LNCaP clone FGC (cell line): ENCODE results near the gene SEMA6B.

Source experiments
- DNase-seq: peaks from one replicate; pipeline ENCODE4 v3.0.0-alpha.2; 2011; ENCODE audit warnings: low read depth
- H3K4me3 ChIP-seq: 2 replicates; pipeline ENCODE4 v1.5.1; 2011; ENCODE audit warnings: mild to moderate bottlenecking, low read depth, low read length, control low read depth
- CTCF ChIP-seq: IDR thresholded peaks from 2 replicates; pipeline ENCODE4 v1.5.1; 2012; ENCODE audit warnings: mild to moderate bottlenecking; ENCODE audit not compliant: control insufficient read depth, insufficient read depth; ENCODE audit errors: extremely low read depth

The SEMA6B gene

GRCh38 chr19:4586691-4587090, 27.2 kb upstream of the SEMA6B start:
- DNase-seq, result no peak
- no peak overlapping the region for H3K4me3 ChIP-seq
- TF ChIP-seq CTCF, result no peak

DNA sequence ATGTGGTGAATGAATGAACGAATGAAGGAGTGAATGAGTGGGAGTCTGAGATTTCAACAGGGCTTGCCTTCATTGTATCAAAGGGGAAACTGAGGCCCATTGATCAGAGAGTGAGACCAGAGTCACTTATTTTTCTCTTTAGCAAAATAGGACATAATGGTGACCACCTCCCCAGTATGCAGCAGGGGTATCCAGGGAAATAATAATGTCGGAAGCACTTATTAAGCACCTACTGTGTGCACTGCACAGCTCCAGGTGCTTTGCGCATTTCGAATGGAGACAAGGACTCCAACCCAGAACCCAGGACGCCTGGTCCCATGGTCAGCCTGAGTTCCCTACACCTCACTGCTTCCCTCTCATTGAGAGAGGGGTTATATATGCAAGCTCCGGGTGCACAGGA, 26.8 kb upstream of the SEMA6B start:
- no peak overlapping the region for H3K4me3 ChIP-seq
- DNase-seq, result no peak
- TF ChIP-seq CTCF, result no peak

- no peak for TF ChIP-seq CTCF
- H3K4me3 ChIP-seq, result no peak overlapping the region
- DNase-seq, result no peak
Observed at GRCh38 chr19:4585556-4585955, 26.1 kb upstream of the SEMA6B start.

DNA sequence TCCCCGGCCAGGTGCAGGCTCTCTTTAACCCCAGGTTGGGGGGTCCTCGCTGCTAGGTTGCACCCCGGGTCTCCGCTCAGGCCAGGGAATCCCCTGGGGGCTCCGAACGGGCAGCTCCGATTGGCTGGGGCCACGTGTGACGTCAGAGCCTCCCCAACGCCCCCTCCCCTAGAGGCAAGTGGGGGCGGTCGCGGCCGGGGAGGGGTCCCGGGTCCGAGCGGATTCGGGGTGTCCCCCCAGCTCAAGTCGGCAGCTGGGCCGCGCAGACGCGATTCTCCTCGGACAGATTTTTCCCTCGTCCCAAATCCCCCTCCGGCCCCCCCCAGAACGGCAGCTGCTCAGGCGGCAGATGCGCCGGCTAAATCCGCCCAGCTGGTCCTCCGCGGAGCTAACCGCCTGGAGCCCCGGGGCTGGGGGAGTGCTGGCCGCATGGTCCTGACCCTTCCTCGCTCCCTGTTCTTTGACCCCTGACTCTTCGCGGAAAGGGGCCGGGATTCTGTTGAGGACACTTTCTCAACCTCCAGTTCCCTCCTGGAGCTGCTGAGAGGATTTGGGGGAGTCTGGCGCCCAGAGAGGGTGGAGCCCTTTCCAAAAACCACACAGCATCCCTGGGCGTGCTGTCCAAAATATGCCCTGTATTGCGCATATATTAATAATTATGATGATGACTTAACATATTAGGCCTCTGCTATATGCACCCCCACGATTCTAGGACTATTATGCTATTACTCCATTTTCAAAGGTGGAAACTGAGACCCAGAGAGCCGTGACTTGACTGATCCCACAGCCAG, 25.4 kb upstream of the SEMA6B start:
- H3K4me3 ChIP-seq, result peak overlapping the region; percentile 43
- DNase-seq, result no peak
- no peak for TF ChIP-seq CTCF

DNA sequence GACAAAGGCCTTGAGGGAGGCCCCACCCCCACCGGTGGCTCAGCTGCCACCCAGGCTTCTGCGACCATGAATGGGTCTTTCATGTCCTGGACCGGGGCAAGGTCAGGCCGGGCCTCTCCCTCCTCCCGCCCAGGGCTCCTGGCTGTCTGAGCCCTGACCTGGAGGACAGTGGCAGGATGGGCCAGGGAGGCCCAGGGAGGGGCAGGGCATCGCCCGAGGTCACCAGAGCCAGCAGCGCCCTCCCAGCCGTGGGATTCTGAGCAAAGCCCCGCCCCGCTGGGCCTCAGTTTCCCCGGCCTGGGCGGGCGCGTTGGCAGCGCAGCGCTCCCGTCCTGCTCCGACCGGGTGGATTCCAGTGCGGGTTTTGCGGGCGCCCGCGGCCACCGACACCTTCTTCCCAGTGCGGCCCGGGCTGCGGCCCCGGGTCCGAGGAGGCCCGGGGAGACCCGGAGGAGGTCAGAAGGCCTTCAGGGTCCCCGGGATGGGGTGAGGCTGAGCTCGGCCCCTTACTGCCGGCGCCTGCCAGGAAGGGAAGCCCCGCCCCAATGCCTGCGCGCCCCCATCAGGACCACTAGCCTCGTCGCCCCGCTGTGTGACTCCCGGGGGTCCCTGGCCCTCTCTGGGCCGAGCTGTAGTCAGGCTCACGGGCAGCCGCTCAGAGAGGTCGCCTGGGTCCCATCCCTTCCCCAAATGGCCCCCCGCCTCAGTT, 24.6 kb upstream of the SEMA6B start:
- no peak for TF ChIP-seq CTCF
- no peak for DNase-seq
- peak overlapping the region; percentile 43 for H3K4me3 ChIP-seq

GRCh38 chr19:4582980-4583842, 23.7 kb upstream of the SEMA6B start:
- no peak for TF ChIP-seq CTCF
- no peak for DNase-seq
- H3K4me3 ChIP-seq, result no peak overlapping the region
